Measurements from ENCODE around the gene PRICKLE2. TPM values are rescaled to one million over a fixed set of nuclear protein-coding genes. Genes with fewer than 3 reads are reported as not detected.

Gene PRICKLE2
- total and polyA plus RNA-seq, 4 donors, result 0.89 to 8.0 (median 3.2) TPM

DNA sequence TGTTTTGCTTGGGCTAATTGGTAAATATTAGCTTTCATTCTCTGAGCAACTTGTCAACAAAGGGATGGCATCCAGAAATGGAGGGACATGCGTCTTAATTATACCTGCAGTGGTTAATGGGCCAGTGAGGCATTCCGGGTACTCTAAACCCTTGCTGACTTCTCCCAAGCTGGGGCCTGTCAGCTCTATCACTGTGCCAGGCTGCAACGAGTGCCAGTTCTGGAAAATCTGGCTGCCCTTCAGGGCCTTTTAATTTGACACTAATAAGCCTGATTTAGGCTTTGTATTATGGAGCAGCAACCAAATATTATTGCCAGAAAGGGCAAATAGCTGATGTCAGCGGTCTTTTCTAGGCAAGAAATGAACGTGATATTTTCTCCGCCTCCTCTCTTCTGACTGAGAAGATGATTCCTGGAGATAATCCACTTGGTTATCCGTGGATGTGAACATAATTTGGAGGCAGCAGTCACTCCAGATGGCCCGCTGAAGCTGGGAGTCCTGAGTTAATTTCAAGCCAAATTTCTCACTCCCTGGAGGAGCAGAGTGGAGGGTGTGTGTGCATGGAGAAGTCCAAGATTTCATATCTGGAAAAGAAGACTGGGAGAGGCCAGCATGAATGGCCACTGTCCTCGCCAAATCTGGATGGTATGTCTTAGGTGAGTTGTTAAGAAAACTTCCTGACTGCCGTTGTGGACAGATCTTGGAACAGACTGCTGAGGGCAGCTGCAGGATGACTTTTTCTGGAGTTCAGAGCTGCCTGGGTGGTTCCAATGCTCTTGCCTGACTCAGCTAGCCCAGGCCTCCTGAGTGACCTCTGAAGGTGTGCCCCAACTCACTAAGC, 157.5 kb downstream of the PRICKLE2 start:
- TF ChIP-seq TAF1 (conservative IDR thresholded peaks at IDR 0.05), result no peak
- TF ChIP-seq GABPA (IDR thresholded peaks at IDR 0.05 in 1 of 2, conservative IDR thresholded peaks at IDR 0.05 in 1 of 2), result no peak
- no peak for TF ChIP-seq FOXA1 (IDR thresholded peaks at IDR 0.05)
- TF ChIP-seq, protein P1, sequence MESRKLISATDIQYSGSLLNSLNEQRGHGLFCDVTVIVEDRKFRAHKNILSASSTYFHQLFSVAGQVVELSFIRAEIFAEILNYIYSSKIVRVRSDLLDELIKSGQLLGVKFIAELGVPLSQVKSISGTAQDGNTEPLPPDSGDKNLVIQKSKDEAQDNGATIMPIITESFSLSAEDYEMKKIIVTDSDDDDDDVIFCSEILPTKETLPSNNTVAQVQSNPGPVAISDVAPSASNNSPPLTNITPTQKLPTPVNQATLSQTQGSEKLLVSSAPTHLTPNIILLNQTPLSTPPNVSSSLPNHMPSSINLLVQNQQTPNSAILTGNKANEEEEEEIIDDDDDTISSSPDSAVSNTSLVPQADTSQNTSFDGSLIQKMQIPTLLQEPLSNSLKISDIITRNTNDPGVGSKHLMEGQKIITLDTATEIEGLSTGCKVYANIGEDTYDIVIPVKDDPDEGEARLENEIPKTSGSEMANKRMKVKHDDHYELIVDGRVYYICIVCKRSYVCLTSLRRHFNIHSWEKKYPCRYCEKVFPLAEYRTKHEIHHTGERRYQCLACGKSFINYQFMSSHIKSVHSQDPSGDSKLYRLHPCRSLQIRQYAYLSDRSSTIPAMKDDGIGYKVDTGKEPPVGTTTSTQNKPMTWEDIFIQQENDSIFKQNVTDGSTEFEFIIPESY (IDR thresholded peaks at IDR 0.05), result no peak
- no peak for TF ChIP-seq YY1 (IDR thresholded peaks at IDR 0.05)
- TF ChIP-seq JUND (IDR thresholded peaks at IDR 0.05), result no peak
- TF ChIP-seq, protein P2, sequence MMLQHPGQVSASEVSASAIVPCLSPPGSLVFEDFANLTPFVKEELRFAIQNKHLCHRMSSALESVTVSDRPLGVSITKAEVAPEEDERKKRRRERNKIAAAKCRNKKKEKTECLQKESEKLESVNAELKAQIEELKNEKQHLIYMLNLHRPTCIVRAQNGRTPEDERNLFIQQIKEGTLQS (IDR thresholded peaks at IDR 0.05), result no peak
- no peak for TF ChIP-seq SP1 (IDR thresholded peaks at IDR 0.05)
- TF ChIP-seq, protein P3, sequence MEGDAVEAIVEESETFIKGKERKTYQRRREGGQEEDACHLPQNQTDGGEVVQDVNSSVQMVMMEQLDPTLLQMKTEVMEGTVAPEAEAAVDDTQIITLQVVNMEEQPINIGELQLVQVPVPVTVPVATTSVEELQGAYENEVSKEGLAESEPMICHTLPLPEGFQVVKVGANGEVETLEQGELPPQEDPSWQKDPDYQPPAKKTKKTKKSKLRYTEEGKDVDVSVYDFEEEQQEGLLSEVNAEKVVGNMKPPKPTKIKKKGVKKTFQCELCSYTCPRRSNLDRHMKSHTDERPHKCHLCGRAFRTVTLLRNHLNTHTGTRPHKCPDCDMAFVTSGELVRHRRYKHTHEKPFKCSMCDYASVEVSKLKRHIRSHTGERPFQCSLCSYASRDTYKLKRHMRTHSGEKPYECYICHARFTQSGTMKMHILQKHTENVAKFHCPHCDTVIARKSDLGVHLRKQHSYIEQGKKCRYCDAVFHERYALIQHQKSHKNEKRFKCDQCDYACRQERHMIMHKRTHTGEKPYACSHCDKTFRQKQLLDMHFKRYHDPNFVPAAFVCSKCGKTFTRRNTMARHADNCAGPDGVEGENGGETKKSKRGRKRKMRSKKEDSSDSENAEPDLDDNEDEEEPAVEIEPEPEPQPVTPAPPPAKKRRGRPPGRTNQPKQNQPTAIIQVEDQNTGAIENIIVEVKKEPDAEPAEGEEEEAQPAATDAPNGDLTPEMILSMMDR (IDR thresholded peaks at IDR 0.05; ENCODE audit: low read depth, low read length, missing input control), result no peak
- TF ChIP-seq, protein P4, sequence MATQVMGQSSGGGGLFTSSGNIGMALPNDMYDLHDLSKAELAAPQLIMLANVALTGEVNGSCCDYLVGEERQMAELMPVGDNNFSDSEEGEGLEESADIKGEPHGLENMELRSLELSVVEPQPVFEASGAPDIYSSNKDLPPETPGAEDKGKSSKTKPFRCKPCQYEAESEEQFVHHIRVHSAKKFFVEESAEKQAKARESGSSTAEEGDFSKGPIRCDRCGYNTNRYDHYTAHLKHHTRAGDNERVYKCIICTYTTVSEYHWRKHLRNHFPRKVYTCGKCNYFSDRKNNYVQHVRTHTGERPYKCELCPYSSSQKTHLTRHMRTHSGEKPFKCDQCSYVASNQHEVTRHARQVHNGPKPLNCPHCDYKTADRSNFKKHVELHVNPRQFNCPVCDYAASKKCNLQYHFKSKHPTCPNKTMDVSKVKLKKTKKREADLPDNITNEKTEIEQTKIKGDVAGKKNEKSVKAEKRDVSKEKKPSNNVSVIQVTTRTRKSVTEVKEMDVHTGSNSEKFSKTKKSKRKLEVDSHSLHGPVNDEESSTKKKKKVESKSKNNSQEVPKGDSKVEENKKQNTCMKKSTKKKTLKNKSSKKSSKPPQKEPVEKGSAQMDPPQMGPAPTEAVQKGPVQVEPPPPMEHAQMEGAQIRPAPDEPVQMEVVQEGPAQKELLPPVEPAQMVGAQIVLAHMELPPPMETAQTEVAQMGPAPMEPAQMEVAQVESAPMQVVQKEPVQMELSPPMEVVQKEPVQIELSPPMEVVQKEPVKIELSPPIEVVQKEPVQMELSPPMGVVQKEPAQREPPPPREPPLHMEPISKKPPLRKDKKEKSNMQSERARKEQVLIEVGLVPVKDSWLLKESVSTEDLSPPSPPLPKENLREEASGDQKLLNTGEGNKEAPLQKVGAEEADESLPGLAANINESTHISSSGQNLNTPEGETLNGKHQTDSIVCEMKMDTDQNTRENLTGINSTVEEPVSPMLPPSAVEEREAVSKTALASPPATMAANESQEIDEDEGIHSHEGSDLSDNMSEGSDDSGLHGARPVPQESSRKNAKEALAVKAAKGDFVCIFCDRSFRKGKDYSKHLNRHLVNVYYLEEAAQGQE (IDR thresholded peaks at IDR 0.05), result no peak
- TF ChIP-seq, protein P5, sequence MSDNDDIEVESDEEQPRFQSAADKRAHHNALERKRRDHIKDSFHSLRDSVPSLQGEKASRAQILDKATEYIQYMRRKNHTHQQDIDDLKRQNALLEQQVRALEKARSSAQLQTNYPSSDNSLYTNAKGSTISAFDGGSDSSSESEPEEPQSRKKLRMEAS (IDR thresholded peaks at IDR 0.05), result no peak
- no peak for TF ChIP-seq EGR1 (IDR thresholded peaks at IDR 0.05; ENCODE audit: low read depth in 2 of 2)
- no peak for TF ChIP-seq RXRA (IDR thresholded peaks at IDR 0.05)
- TF ChIP-seq NR2F2 (IDR thresholded peaks at IDR 0.05), result no peak
- Histone ChIP-seq H3K36me3 (ENCODE audit: control insufficient read depth in 4 of 4, insufficient read depth in 3 of 4, low read depth in 1 of 4, low read length in 3 of 4) (no peaks in the 10 kb centered on the region), H3K27me3 (ENCODE audit: control insufficient read depth in 4 of 4, insufficient read depth in 4 of 4, low read length in 3 of 4) (peaks cover 0 to 2% (median 0%) of the 10 kb centered on the region in 4 donors), H3K27ac (ENCODE audit: low read depth in 1 of 2, low read length in 2 of 2) (no peak overlapping the region), H3K4me3 (ENCODE audit: low read depth in 1 of 3, low read length in 3 of 3) (no peak overlapping the region), H3K4me1 (ENCODE audit: control insufficient read depth in 4 of 4, insufficient read depth in 4 of 4, low read length in 3 of 4) (no peaks in the 10 kb centered on the region), H3K9me3 (ENCODE audit: control insufficient read depth in 4 of 4, low read length in 3 of 4) (no peaks in the 10 kb centered on the region), H3K9ac (ENCODE audit: low read depth in 1 of 2, low read length in 2 of 2) (no peak overlapping the region)
- no peak for DNase-seq (ENCODE audit: low spot score)
- 76% methylated on average over 10 of the region's 10 CpGs for WGBS

All from liver (tissue), 9 donors.